Ovary (tissue), 9 donors: ENCODE results near the gene NPPC. TPM values are rescaled to one million over a fixed set of nuclear protein-coding genes. Genes with fewer than 3 reads are reported as not detected.

ENCODE experiments used
- DNase-seq, 5 donors: peaks; one replicate each; pipeline ENCODE4 v3.0.0-alpha.2; 2019 to 2020
- H3K27ac ChIP-seq, 2 donors: fragments of 200-600 bp; one replicate each; pipeline versions ENCODE4 v1.5.1 to v1.8.0; 2019 to 2022
- H3K27me3 ChIP-seq: fragments of 200-600 bp; one replicate; pipeline ENCODE4 v1.8.0; 2022
- H3K36me3 ChIP-seq: fragments of 200-600 bp; sonication (generic); one replicate; pipeline ENCODE4 v1.5.1; 2019
- H3K4me1 ChIP-seq: one replicate; pipeline ENCODE4 v1.8.1; 2013; ENCODE audit warnings: mild to moderate bottlenecking, moderate library complexity; ENCODE audit not compliant: insufficient read depth
- H3K4me3 ChIP-seq: fragments of 200-600 bp; sonication (generic); one replicate; pipeline ENCODE4 v1.5.1; 2017
- H3K9me3 ChIP-seq, 2 donors: fragments of 200-600 bp in 1 of 2; sonication (generic) in 1 of 2; one replicate each; pipeline versions ENCODE4 v1.5.1 to v1.8.1; 2013 to 2019; ENCODE audit warnings: mild to moderate bottlenecking in 1 of 2, moderate library complexity in 1 of 2
- CTCF ChIP-seq, 3 donors: fragments of 450-650 bp in 2 of 3; fragments of 200-600 bp in 1 of 3; IDR thresholded peaks; one replicate each; pipeline versions ENCODE4 v1.5.1 to v1.8.0; 2016 to 2022; ENCODE audit warnings: antibody characterized with exemption in 3 of 3, mild to moderate bottlenecking in 1 of 3
- EP300 ChIP-seq: sonication (generic); formaldehyde crosslinking; IDR thresholded peaks from one replicate; pipeline ENCODE4 v1.6.1; 2017; ENCODE audit warnings: antibody characterized with exemption
- POLR2A ChIP-seq: fragments of 450-650 bp; IDR thresholded peaks from one replicate; pipeline ENCODE4 v1.6.1; 2017; ENCODE audit warnings: antibody characterized with exemption, mild to moderate bottlenecking, moderate library complexity
- WGBS, 3 donors: extraction: QIAGEN DNeasy Blood & Tissue Kit in 1 of 3; methylation state at CpG; one replicate each; pipeline versions ENCODE4 v1.1.5 to v1.1.7; 2013 to 2017; 5-methylcytosine and 5-hydroxymethylcytosine counted together
- intact Hi-C, 4 donors: fragments of 100-400 bp; cut with DNase I; formaldehyde crosslinking; loops; one replicate each; pipeline versions ENCODE4 v1.11.0 to v1.15.1; 2022 to 2023
- microRNA counts: library from miRNA; unstranded; fragments of <30 nt; microRNA quantifications from one replicate; lab custom pipeline; 2016
- microRNA-seq, 3 donors: library from miRNA; unstranded; fragments of <30 nt; microRNA quantifications; one replicate each; pipeline versions ENCODE4 to v1.2.0, GENCODE V29; 2019 to 2020
- polyA plus RNA-seq, 2 donors: library from polyadenylated mRNA; stranded (reverse); fragments of 200-250 nt in 1 of 2; fragments of 350-450 nt in 1 of 2; fragmentation: Illumina TruSeq in 1 of 2; extraction: RNeasy Lipid Tissue Mini Kit (QIAGEN cat#74804) in 1 of 2; gene quantifications; one replicate each; pipeline ENCODE4 v1.2.3, GENCODE V29; 2013 to 2014
- small RNA-seq: library from RNA; depleted of rRNA; stranded (forward); fragments of <200 nt; gene quantifications from one replicate; pipeline ENCODE3, GENCODE V24; 2016
- total RNA-seq, 7 donors: library from RNA; depleted of rRNA in 2 of 7; stranded (reverse); fragments of >200 nt in 2 of 7; fragmentation: NEBNext Ultra II Directional in 3 of 7; extraction: Animal tissue kit (Norgen Biotek cat#: 25700) in 3 of 7; gene quantifications; one replicate each; pipeline versions ENCODE4 v1.1.0 to v1.2.4, GENCODE V29; 2016 to 2023
- donor health status: DM: no; HTN: no; CAD: no; lungs with moderate emphysema.
- donor health status: DM: no; HTN: no; CAD: no.
- donor health status: Bipolar disorder and iron deficiency.
- donor health status: DM: yes; HTN: yes; CAD: no.
- donor health status: DM: no; HTN: no; CAD: no.
- donor health status: DM: yes; HTN: yes; CAD: no.

The NPPC gene
- total and polyA plus RNA-seq, 9 donors = 0.18 to 4.3 (median 0.49) TPM; not detected in 3

- DNase-seq = no peak
- intact Hi-C loops = no loop called here
- WGBS, 3 donors = 84 to 89% (median 87%) methylated on average over 15 of the region's 15 CpGs
- H3K27me3 ChIP-seq = no peaks in the 10 kb centered on the region
- no peak overlapping the region for H3K4me3 ChIP-seq
- no peak overlapping the region for H3K27ac ChIP-seq
- H3K36me3 ChIP-seq = no peaks in the 10 kb centered on the region
- H3K4me1 ChIP-seq = no peaks in the 10 kb centered on the region
- no peak for TF ChIP-seq POLR2A
- no peak for TF ChIP-seq CTCF (IDR thresholded peaks at IDR 0.05)
- TF ChIP-seq EP300 = no peak
- no peaks in the 10 kb centered on the region for H3K9me3 ChIP-seq
Measured at GRCh38 chr2:231877533-231878456, 48.4 kb downstream of the NPPC start.

GRCh38 chr2:231874944-231875343, 51.3 kb downstream of the NPPC start:
- no peak for TF ChIP-seq EP300
- TF ChIP-seq POLR2A = no peak
- no peak for TF ChIP-seq CTCF (IDR thresholded peaks at IDR 0.05)
- intact Hi-C loops = no loop called here
- Histone ChIP-seq H3K4me3 (no peak overlapping the region), H3K27me3 (no peaks in the 10 kb centered on the region), H3K9me3 (no peaks in the 10 kb centered on the region), H3K36me3 (no peaks in the 10 kb centered on the region), H3K27ac (no peak overlapping the region), H3K4me1 (no peaks in the 10 kb centered on the region)
- DNase-seq = no peak
- WGBS, 3 donors = 68 to 90% (median 81%) methylated on average over 1 of the region's 1 CpG

MicroRNAs within 50 kb of the gene (microRNA counts, 767-probe panel; counts per million panel counts)
- 530 counts per million, percentile 78 among the panel's probes with 10 or more counts for microRNA hsa-miR-1471 (lab: Ali Mortazavi, UCI)

Small RNAs within 50 kb of the gene (microRNA-seq; reads per million reads assigned to microRNA genes)
- gene MIR1471 = 0 reads per million in 3 donors

Small RNAs within 50 kb of the gene (small RNA-seq; reads per million reads assigned to genes)
- not detected for gene MIR1471

Other genes with a start within 250 kb of the NPPC start
- 1,000 to 10,000 TPM in 2 of 7 donors, 100 to 1,000 TPM in 5; 755 to 1,301 (median 902) TPM for gene PTMA, start 217.9 kb downstream of the NPPC start, total RNA-seq
- gene PTMA, start 217.9 kb downstream of the NPPC start, polyA plus RNA-seq = 1,000 to 10,000 TPM; 1,827 to 1,991 TPM
- gene PDE6D, start 145.1 kb downstream of the NPPC start, total RNA-seq = 10 to 100 TPM; 13.7 to 22.9 (median 16.9) TPM
- 10 to 100 TPM; 21.6 to 32.9 TPM for gene PDE6D, start 145.1 kb downstream of the NPPC start, polyA plus RNA-seq
- gene COPS7B, start 140.0 kb downstream of the NPPC start, total RNA-seq = 10 to 100 TPM; 16.9 to 30.8 (median 24.8) TPM
- gene COPS7B, start 140.0 kb downstream of the NPPC start, polyA plus RNA-seq = 10 to 100 TPM; 22.6 to 30.5 TPM
- 10 to 100 TPM; 26.2 to 52.0 (median 35.3) TPM for gene DIS3L2, start 35.3 kb upstream of the NPPC start, total RNA-seq
- gene DIS3L2, start 35.3 kb upstream of the NPPC start, polyA plus RNA-seq = 10 to 100 TPM; 18.2 to 21.6 TPM